Tibial nerve (tissue), 4 donors: ENCODE results near the gene MYRFL. TPM values are rescaled to one million over a fixed set of nuclear protein-coding genes. Genes with fewer than 3 reads are reported as not detected.

Source experiments
- DNase-seq, 2 donors: peaks; one replicate each; pipeline ENCODE4 v3.0.0-alpha.2; 2019; ENCODE audit warnings: low spot score in 2 of 2
- H3K27ac ChIP-seq, 4 donors: fragments of 200-600 bp; sonication (generic) in 3 of 4; one replicate each; pipeline ENCODE4 v1.5.1; 2017 to 2019; ENCODE audit warnings: mild to moderate bottlenecking in 1 of 4
- H3K27me3 ChIP-seq, 2 donors: fragments of 200-600 bp; sonication (generic) in 1 of 2; one replicate each; pipeline versions ENCODE4 v1.5.1 to v1.6.0; 2017 to 2019
- H3K36me3 ChIP-seq, 3 donors: fragments of 200-600 bp; sonication (generic); one replicate each; pipeline ENCODE4 v1.5.1; 2018 to 2019
- H3K4me1 ChIP-seq, 4 donors: fragments of 200-600 bp; sonication (generic) in 3 of 4; one replicate each; pipeline ENCODE4 v1.5.1; 2017 to 2019
- H3K4me3 ChIP-seq, 4 donors: fragments of 200-600 bp; sonication (generic) in 3 of 4; one replicate each; pipeline ENCODE4 v1.5.1; 2017 to 2019; ENCODE audit warnings: mild to moderate bottlenecking in 1 of 4, moderate library complexity in 1 of 4
- H3K9me3 ChIP-seq, 4 donors: fragments of 200-600 bp; sonication (generic) in 3 of 4; one replicate each; pipeline ENCODE4 v1.5.1; 2017 to 2019
- CTCF ChIP-seq, 5 experiments: fragments of 200-600 bp in 3 of 5; fragments of 450-650 bp in 2 of 5; sonication (generic) in 3 of 5; IDR thresholded peaks; one replicate each; pipeline ENCODE4 v1.5.1; 2016 to 2019; ENCODE audit warnings: antibody characterized with exemption in 5 of 5, mild to moderate bottlenecking in 3 of 5, moderate library complexity in 2 of 5
- EP300 ChIP-seq, 2 donors: sonication (generic); formaldehyde crosslinking; IDR thresholded peaks; one replicate each; pipeline ENCODE4 v1.6.1; 2017; ENCODE audit warnings: antibody characterized with exemption in 2 of 2, mild to moderate bottlenecking in 1 of 2
- POLR2A ChIP-seq, 2 donors: fragments of 450-650 bp; IDR thresholded peaks; one replicate each; pipeline ENCODE4 v1.6.1; 2017; ENCODE audit warnings: antibody characterized with exemption in 2 of 2, mild to moderate bottlenecking in 2 of 2, moderate library complexity in 2 of 2
- WGBS, 2 donors: methylation state at CpG; one replicate each; pipeline ENCODE4 v1.1.5; 2018; 5-methylcytosine and 5-hydroxymethylcytosine counted together
- total RNA-seq, 4 donors: library from RNA; depleted of rRNA; stranded (reverse); fragments of >200 nt; gene quantifications; one replicate each; pipeline ENCODE4 v1.1.0, GENCODE V29; 2016

Gene MYRFL
- total RNA-seq, 4 donors from 2014 or later, result 0.20 TPM; not detected in 3

- no peak for TF ChIP-seq CTCF (IDR thresholded peaks at IDR 0.05)
- TF ChIP-seq EP300 (IDR thresholded peaks at IDR 0.05), result no peak
- no peak for TF ChIP-seq POLR2A (IDR thresholded peaks at IDR 0.05)
- Histone ChIP-seq H3K4me3 (no peak overlapping the region), H3K27ac (no peak overlapping the region), H3K36me3 (peaks cover 0 to 3% (median 0%) of the 10 kb centered on the region in 3 donors), H3K4me1 (no peaks in the 10 kb centered on the region), H3K27me3 (no peaks in the 10 kb centered on the region), H3K9me3 (no peaks in the 10 kb centered on the region)
- no peak for DNase-seq
- 65 to 70% methylated on average over 2 of the region's 2 CpGs for WGBS, 2 donors
These were observed 171.2 kb downstream of the MYRFL start for GRCh38 chr12:69996241-69996640.

- H3K9me3 ChIP-seq, result no peaks in the 10 kb centered on the region
- DNase-seq, result no peak
- H3K27me3 ChIP-seq, result no peaks in the 10 kb centered on the region
- TF ChIP-seq POLR2A (IDR thresholded peaks at IDR 0.05) (no peak), CTCF (IDR thresholded peaks at IDR 0.05) (no peak)
- H3K27ac ChIP-seq, result no peak overlapping the region
- H3K4me3 ChIP-seq, result no peak overlapping the region
- H3K4me1 ChIP-seq, result no peaks in the 10 kb centered on the region
- WGBS, 2 donors, result 79 to 83% methylated on average over 2 of the region's 2 CpGs
- peaks cover 0 to 3% (median 0%) of the 10 kb centered on the region in 3 donors for H3K36me3 ChIP-seq
These were observed 171.7 kb downstream of the MYRFL start for GRCh38 chr12:69996722-69997121.

GRCh38 chr12:69998011-69998410 lies 173.0 kb downstream of the MYRFL start:
- no peak for DNase-seq
- TF ChIP-seq EP300 (IDR thresholded peaks at IDR 0.05) (no peak), CTCF (IDR thresholded peaks at IDR 0.05) (no peak), POLR2A (IDR thresholded peaks at IDR 0.05) (no peak)

GRCh38 chr12:69998922-69999321 lies 173.9 kb downstream of the MYRFL start:
- H3K36me3 ChIP-seq, result peaks cover 0 to 3% (median 0%) of the 10 kb centered on the region in 3 donors
- WGBS, 2 donors, result 91 to 93% methylated on average over 2 of the region's 2 CpGs
- TF ChIP-seq EP300 (IDR thresholded peaks at IDR 0.05) (no peak), POLR2A (IDR thresholded peaks at IDR 0.05) (no peak), CTCF (IDR thresholded peaks at IDR 0.05) (no peak)

More at GRCh38 chr12:69998011-69998410, 173.0 kb downstream of the MYRFL start:
- Histone ChIP-seq H3K4me3 (no peak overlapping the region), H3K4me1 (peaks cover 0 to 7% (median 0%) of the 10 kb centered on the region in 4 donors), H3K27me3 (no peaks in the 10 kb centered on the region), H3K36me3 (peaks cover 0 to 3% (median 0%) of the 10 kb centered on the region in 3 donors), H3K9me3 (no peaks in the 10 kb centered on the region), H3K27ac (no peak overlapping the region)
- 54 to 67% methylated on average over 11 of the region's 11 CpGs for WGBS, 2 donors

GRCh38 chr12:69999561-69999960 lies 174.5 kb downstream of the MYRFL start:
- peaks cover 0 to 3% (median 0%) of the 10 kb centered on the region in 3 donors for H3K36me3 ChIP-seq
- H3K27me3 ChIP-seq, result no peaks in the 10 kb centered on the region
- no peak for TF ChIP-seq POLR2A (IDR thresholded peaks at IDR 0.05)
- no peak for TF ChIP-seq EP300 (IDR thresholded peaks at IDR 0.05)
- TF ChIP-seq CTCF (IDR thresholded peaks at IDR 0.05), result no peak
- peaks cover 0 to 7% (median 0%) of the 10 kb centered on the region in 4 donors for H3K4me1 ChIP-seq
- DNase-seq, result no peak
- WGBS, 2 donors, result 73 to 77% methylated on average over 3 of the region's 3 CpGs
- H3K4me3 ChIP-seq, result no peak overlapping the region
- no peak overlapping the region for H3K27ac ChIP-seq
- H3K9me3 ChIP-seq, result no peaks in the 10 kb centered on the region

More at GRCh38 chr12:69998922-69999321, 173.9 kb downstream of the MYRFL start:
- H3K4me1 ChIP-seq, result peaks cover 0 to 7% (median 0%) of the 10 kb centered on the region in 4 donors
- no peak overlapping the region for H3K4me3 ChIP-seq
- H3K9me3 ChIP-seq, result no peaks in the 10 kb centered on the region
- H3K27ac ChIP-seq, result no peak overlapping the region
- no peaks in the 10 kb centered on the region for H3K27me3 ChIP-seq
- no peak for DNase-seq
